ENCODE measurements around the gene HIVEP3. TPM values are rescaled to one million over a fixed set of nuclear protein-coding genes. Genes with fewer than 3 reads are reported as not detected.

Gene HIVEP3
- total RNA-seq, 1 donor from 2014 or later, result 2.9 TPM

GRCh38 chr1:41835485-41835884, 83.2 kb downstream of the HIVEP3 start:
- no peak for DNase-seq (ENCODE audit: extremely low spot score in 2 of 2)

GRCh38 chr1:41833519-41834000, 85.2 kb downstream of the HIVEP3 start:
- H3K36me3 ChIP-seq, result no peaks in the 10 kb centered on the region
- no peaks in the 10 kb centered on the region for H3K9me3 ChIP-seq
- H3K4me3 ChIP-seq, result no peak overlapping the region
- no peaks in the 10 kb centered on the region for H3K27me3 ChIP-seq
- no peak for TF ChIP-seq CTCF (IDR thresholded peaks at IDR 0.05)
- no peak for TF ChIP-seq POLR2AphosphoS5 (IDR thresholded peaks at IDR 0.05; ENCODE audit: insufficient read depth in 1 of 2, low read depth in 1 of 2)
- TF ChIP-seq POLR2A (IDR thresholded peaks at IDR 0.05), result no peak
- no peaks in the 10 kb centered on the region for H3K4me1 ChIP-seq
- intact Hi-C loops (cut with DNase I), result no loop called here
- DNase-seq (ENCODE audit: extremely low spot score in 2 of 2), result no peak
- H3K27ac ChIP-seq, result no peak overlapping the region

More at GRCh38 chr1:41835485-41835884, 83.2 kb downstream of the HIVEP3 start:
- H3K27ac ChIP-seq, result no peak overlapping the region
- no peaks in the 10 kb centered on the region for H3K36me3 ChIP-seq
- no peaks in the 10 kb centered on the region for H3K4me1 ChIP-seq
- no peaks in the 10 kb centered on the region for H3K9me3 ChIP-seq
- TF ChIP-seq POLR2AphosphoS5 (IDR thresholded peaks at IDR 0.05; ENCODE audit: insufficient read depth in 1 of 2, low read depth in 1 of 2) (no peak), CTCF (IDR thresholded peaks at IDR 0.05) (no peak), POLR2A (IDR thresholded peaks at IDR 0.05) (no peak)
- intact Hi-C loops (cut with DNase I), result no loop called here
- no peaks in the 10 kb centered on the region for H3K27me3 ChIP-seq
- no peak overlapping the region for H3K4me3 ChIP-seq

- H3K36me3 ChIP-seq, result no peaks in the 10 kb centered on the region
- no peak overlapping the region for H3K27ac ChIP-seq
- intact Hi-C loops (cut with DNase I), result no loop called here
- H3K4me1 ChIP-seq, result no peaks in the 10 kb centered on the region
- no peak for DNase-seq (ENCODE audit: extremely low spot score in 2 of 2)
- H3K4me3 ChIP-seq, result no peak overlapping the region
- no peaks in the 10 kb centered on the region for H3K27me3 ChIP-seq
- no peaks in the 10 kb centered on the region for H3K9me3 ChIP-seq
- no peak for TF ChIP-seq POLR2A (IDR thresholded peaks at IDR 0.05)
These were observed 88.0 kb downstream of the HIVEP3 start for GRCh38 chr1:41830726-41831125.

GRCh38 chr1:41827991-41828570, 90.6 kb downstream of the HIVEP3 start:
- H3K4me1 ChIP-seq, result peaks cover 8% of the 10 kb centered on the region

GRCh38 chr1:41823471-41823870, 95.3 kb downstream of the HIVEP3 start:
- Histone ChIP-seq H3K27ac (no peak overlapping the region), H3K36me3 (no peaks in the 10 kb centered on the region), H3K27me3 (no peaks in the 10 kb centered on the region), H3K4me1 (peaks cover 9% of the 10 kb centered on the region), H3K9me3 (no peaks in the 10 kb centered on the region), H3K4me3 (no peak overlapping the region)
- DNase-seq (ENCODE audit: extremely low spot score in 2 of 2), result no peak
- no peak for TF ChIP-seq CTCF (IDR thresholded peaks at IDR 0.05)
- no peak for TF ChIP-seq POLR2A (IDR thresholded peaks at IDR 0.05)
- no peak for TF ChIP-seq POLR2AphosphoS5 (IDR thresholded peaks at IDR 0.05; ENCODE audit: insufficient read depth in 1 of 2, low read depth in 1 of 2)
- intact Hi-C loops (cut with DNase I), result no loop called here

More at GRCh38 chr1:41827991-41828570, 90.6 kb downstream of the HIVEP3 start:
- Histone ChIP-seq H3K9me3 (no peaks in the 10 kb centered on the region), H3K36me3 (no peaks in the 10 kb centered on the region), H3K27me3 (no peaks in the 10 kb centered on the region), H3K27ac (no peak overlapping the region), H3K4me3 (no peak overlapping the region)
- DNase-seq (ENCODE audit: extremely low spot score in 2 of 2), result no peak
- intact Hi-C loops (cut with DNase I), result no loop called here
- TF ChIP-seq CTCF (IDR thresholded peaks at IDR 0.05), result no peak
